A673 (cell line): ENCODE measurements around the gene PARD6A.

Experiments used
- CTCF ChIP-seq: fragments of 300-800, 200-600 bp; sonication (generic); conservative IDR thresholded peaks from 2 replicates; pipeline ENCODE4 v1.5.1; 2017; ENCODE audit warnings: low read depth, mild to moderate bottlenecking, antibody characterized with exemption, low read length, moderate library complexity, mixed read lengths
- EZH2 ChIP-seq: fragments of 200-600 bp; sonication (generic); IDR thresholded peaks from 2 replicates; pipeline ENCODE4 v1.6.1; 2017; ENCODE audit warnings: borderline replicate concordance, low read depth, mild to moderate bottlenecking, mixed read lengths, antibody characterized with exemption, low read length; ENCODE audit not compliant: poor library complexity, severe bottlenecking

- TF ChIP-seq CTCF: no peak
- no peak for TF ChIP-seq EZH2
These were observed 8.1 kb upstream of the PARD6A start for GRCh38 chr16:67652578-67653127.
